Activated T-cell treated with anti-CD3 and anti-CD28 coated beads, Interleukin-2, amount 50 U/mL, for 4 hours (primary cell): ENCODE results near the gene NT5C3B. TPM values are rescaled to one million over a fixed set of nuclear protein-coding genes. Genes with fewer than 3 reads are reported as not detected.
A peak's percentile ranks its signal among the peaks of the same experiment; 100 is the strongest.
"Not testable (repeated sequence)": the region's sequence is repeated elsewhere in the genome, so short reads cannot be mapped to it uniquely, and the experiment has no call there.

Experiments
- ATAC-seq, 2 donors: fragments of 200-7000 bp; cut with Tn5 transposase; one replicate each; pipeline ENCODE4 v1.10.0; 2021
- DNase-seq: peaks from one replicate; pipeline ENCODE4 v3.0.0-alpha.2; 2020
- H3K27me3 Mint-ChIP-seq: one replicate; pipeline ENCODE4 v1.8.0; 2021; ENCODE audit warnings: low read depth, mixed read lengths
- H3K36me3 Mint-ChIP-seq: one replicate; pipeline ENCODE4 v1.8.0; 2022; ENCODE audit warnings: mixed read lengths; ENCODE audit not compliant: insufficient read depth
- H3K4me1 Mint-ChIP-seq: one replicate; pipeline ENCODE4 v1.8.0; 2021; ENCODE audit warnings: low read depth, mixed read lengths
- H3K4me3 Mint-ChIP-seq: one replicate; pipeline ENCODE4 v1.8.0; 2021; ENCODE audit warnings: mild to moderate bottlenecking, moderate library complexity, mixed read lengths
- H3K9me3 Mint-ChIP-seq: one replicate; pipeline ENCODE4 v1.8.0; 2021; ENCODE audit warnings: mixed read lengths
- total RNA-seq, 3 donors: library from RNA; stranded (reverse); gene quantifications; one replicate each; pipeline ENCODE4 v1.2.1, GENCODE V29; 2021

NT5C3B gene
- total RNA-seq, 3 donors from 2014 or later: 29.7 to 53.6 (median 41.9) TPM

- Mint-ChIP-seq H3K4me3 (no peak overlapping the region), H3K4me1 (peaks cover 29% of the 10 kb centered on the region), H3K9me3 (no peaks in the 10 kb centered on the region), H3K27me3 (no peaks in the 10 kb centered on the region), H3K36me3 (peaks cover 8% of the 10 kb centered on the region)
- ATAC-seq (no peak), DNase-seq (no peak)
Observed at GRCh38 chr17:41863074-41863848, 27.2 kb upstream of the NT5C3B start.

GRCh38 chr17:41860254-41860931 lies 24.4 kb upstream of the NT5C3B start:
- no peak for ATAC-seq
- no peak for DNase-seq
- H3K9me3 Mint-ChIP-seq: no peaks in the 10 kb centered on the region
- peaks cover 23% of the 10 kb centered on the region for H3K4me1 Mint-ChIP-seq
- no peaks in the 10 kb centered on the region for H3K27me3 Mint-ChIP-seq
- H3K4me3 Mint-ChIP-seq: no peak overlapping the region
- H3K36me3 Mint-ChIP-seq: no peaks in the 10 kb centered on the region

GRCh38 chr17:41851382-41851781 lies 15.3 kb upstream of the NT5C3B start:
- H3K27me3 Mint-ChIP-seq, DNase-seq, H3K9me3 Mint-ChIP-seq, ATAC-seq, H3K4me3 Mint-ChIP-seq: not testable (repeated sequence)
- H3K4me1 Mint-ChIP-seq: peaks cover 26% of the 10 kb centered on the region
- peaks cover 18% of the 10 kb centered on the region for H3K36me3 Mint-ChIP-seq

- H3K9me3 Mint-ChIP-seq: no peaks in the 10 kb centered on the region
- H3K4me3 Mint-ChIP-seq: no peak overlapping the region
- H3K4me1 Mint-ChIP-seq: peaks cover 26% of the 10 kb centered on the region
- H3K27me3 Mint-ChIP-seq: no peaks in the 10 kb centered on the region
- peaks cover 16% of the 10 kb centered on the region for H3K36me3 Mint-ChIP-seq
- ATAC-seq (no peak), DNase-seq (no peak)
Observed at GRCh38 chr17:41849251-41849990, 13.4 kb upstream of the NT5C3B start.

GRCh38 chr17:41848788-41849187 lies 12.8 kb upstream of the NT5C3B start:
- Mint-ChIP-seq H3K36me3 (peaks cover 16% of the 10 kb centered on the region), H3K4me1 (peaks cover 26% of the 10 kb centered on the region), H3K4me3 (no peak overlapping the region), H3K9me3 (no peaks in the 10 kb centered on the region), H3K27me3 (no peaks in the 10 kb centered on the region)
- DNase-seq (no peak), ATAC-seq (no peak)

- H3K27me3 Mint-ChIP-seq: no peaks in the 10 kb centered on the region
- H3K36me3 Mint-ChIP-seq: peaks cover 6% of the 10 kb centered on the region
- H3K4me3 Mint-ChIP-seq: no peak overlapping the region
- ATAC-seq: no peak
- H3K9me3 Mint-ChIP-seq: no peaks in the 10 kb centered on the region
- DNase-seq: no peak
- H3K4me1 Mint-ChIP-seq: peaks cover 5% of the 10 kb centered on the region
Observed at GRCh38 chr17:41844971-41845370, 8.9 kb upstream of the NT5C3B start.

- not testable (repeated sequence) for H3K4me1 Mint-ChIP-seq, H3K9me3 Mint-ChIP-seq, ATAC-seq, H3K27me3 Mint-ChIP-seq, H3K36me3 Mint-ChIP-seq, DNase-seq, H3K4me3 Mint-ChIP-seq
Observed at GRCh38 chr17:41840781-41841180, 4.7 kb upstream of the NT5C3B start.

- peaks cover 14% of the 10 kb centered on the region for H3K4me1 Mint-ChIP-seq
- not testable (repeated sequence) for H3K27me3 Mint-ChIP-seq, ATAC-seq, H3K9me3 Mint-ChIP-seq, DNase-seq, H3K4me3 Mint-ChIP-seq, H3K36me3 Mint-ChIP-seq
Observed at GRCh38 chr17:41839448-41839847, 3.4 kb upstream of the NT5C3B start.

- Mint-ChIP-seq H3K4me1 (peaks cover 14% of the 10 kb centered on the region), H3K4me3 (peak within 1 kb of the TSS; percentile 82), H3K27me3 (no peaks in the 10 kb centered on the region), H3K36me3 (no peaks in the 10 kb centered on the region), H3K9me3 (no peaks in the 10 kb centered on the region)
- DNase-seq: no peak
- ATAC-seq: no peak
Observed at GRCh38 chr17:41837761-41838538, 1.9 kb upstream of the NT5C3B start, which contains the start of gene KLHL10. Gene KLHL10 (plus strand): TSS chr17:41837825. CDS start chr17:41837933, 108 bp downstream.

- ATAC-seq: peak; percentile 7 to 27
- Mint-ChIP-seq H3K36me3 (no peaks in the 10 kb centered on the region), H3K4me3 (peak overlapping the region; percentile 82), H3K9me3 (no peaks in the 10 kb centered on the region), H3K27me3 (no peaks in the 10 kb centered on the region), H3K4me1 (peaks cover 14% of the 10 kb centered on the region)
- no peak for DNase-seq
Observed at GRCh38 chr17:41836550-41837196, 641 bp upstream of the NT5C3B start.

GRCh38 chr17:41835214-41835799 lies 725 bp downstream of the NT5C3B start:
- DNase-seq (no peak), ATAC-seq (peak in 1 of 2 donors; percentile 3)
- no peaks in the 10 kb centered on the region for H3K9me3 Mint-ChIP-seq

GRCh38 chr17:41829961-41830360 lies 6.1 kb downstream of the NT5C3B start:
- H3K9me3 Mint-ChIP-seq, DNase-seq, H3K4me1 Mint-ChIP-seq, H3K27me3 Mint-ChIP-seq, H3K4me3 Mint-ChIP-seq, ATAC-seq: not testable (repeated sequence)
- H3K36me3 Mint-ChIP-seq: peaks cover 14% of the 10 kb centered on the region

More at GRCh38 chr17:41835214-41835799, 725 bp downstream of the NT5C3B start:
- H3K36me3 Mint-ChIP-seq: peaks cover 7% of the 10 kb centered on the region
- H3K4me3 Mint-ChIP-seq: peak overlapping the region; percentile 82
- no peaks in the 10 kb centered on the region for H3K27me3 Mint-ChIP-seq
- H3K4me1 Mint-ChIP-seq: peaks cover 14% of the 10 kb centered on the region

- H3K4me1 Mint-ChIP-seq: no peaks in the 10 kb centered on the region
- peaks cover 7% of the 10 kb centered on the region for H3K36me3 Mint-ChIP-seq
- no peak overlapping the region for H3K4me3 Mint-ChIP-seq
- H3K9me3 Mint-ChIP-seq: no peaks in the 10 kb centered on the region
- DNase-seq (no peak), ATAC-seq (no peak)
- H3K27me3 Mint-ChIP-seq: no peaks in the 10 kb centered on the region
Observed at GRCh38 chr17:41825175-41825845, 10.7 kb downstream of the NT5C3B start.
